Thyroid gland (tissue), 4 donors: ENCODE measurements around the gene RPL7A. TPM values are rescaled to one million over a fixed set of nuclear protein-coding genes. Genes with fewer than 3 reads are reported as not detected.
"Not testable (repeated sequence)": the region's sequence is repeated elsewhere in the genome, so short reads cannot be mapped to it uniquely, and the experiment has no call there.

Experiments
- DNase-seq, 2 donors: peaks; one replicate each; pipeline ENCODE4 v3.0.0-alpha.2; 2019
- H3K27ac ChIP-seq, 3 donors: fragments of 200-600 bp; sonication (generic); 1 replicate in 2 of 3; 2 replicates in 1 of 3; pipeline ENCODE4 v1.5.1; 2016 to 2019; ENCODE audit warnings: mild to moderate bottlenecking in 1 of 3, moderate library complexity in 1 of 3
- H3K27me3 ChIP-seq: fragments of 200-600 bp; sonication (generic); one replicate; pipeline ENCODE4 v1.5.1; 2019
- H3K36me3 ChIP-seq, 2 donors: fragments of 200-600 bp; sonication (generic); one replicate each; pipeline ENCODE4 v1.5.1; 2016 to 2019
- H3K4me1 ChIP-seq, 2 donors: fragments of 200-600 bp; sonication (generic); one replicate each; pipeline ENCODE4 v1.5.1; 2017 to 2019
- H3K4me3 ChIP-seq, 3 donors: fragments of 200-600 bp; sonication (generic); replicated peaks in 1 of 3; 1 replicate in 2 of 3; 2 replicates in 1 of 3; pipeline ENCODE4 v1.5.1; 2016; ENCODE audit warnings: mild to moderate bottlenecking in 1 of 3
- H3K9me3 ChIP-seq: fragments of 200-600 bp; sonication (generic); one replicate; pipeline ENCODE4 v1.5.1; 2017
- POLR2A ChIP-seq, 2 donors: fragments of 450-650 bp; IDR thresholded peaks; one replicate each; pipeline ENCODE4 v1.6.1; 2017; ENCODE audit warnings: antibody characterized with exemption in 2 of 2, mild to moderate bottlenecking in 2 of 2, moderate library complexity in 1 of 2
- WGBS, 2 donors: methylation state at CpG; one replicate each; pipeline ENCODE4 v1.1.5; 2017; 5-methylcytosine and 5-hydroxymethylcytosine counted together
- intact Hi-C: fragments of 100-400 bp; cut with DNase I; formaldehyde crosslinking; loops from one replicate; pipeline ENCODE4 v1.15.1; 2023
- total RNA-seq, 4 donors: library from RNA; depleted of rRNA; stranded (reverse); fragments of >200 nt; gene quantifications; one replicate each; pipeline ENCODE4 v1.2.3, GENCODE V29; 2016
- TF ChIP-seq, protein P1 (sequence below), 6 experiments: fragments of 200-600 bp in 3 of 6; fragments of 450-650 bp in 3 of 6; sonication (generic) in 3 of 6; IDR thresholded peaks; one replicate each; pipeline ENCODE4 v1.5.1; 2016 to 2019; ENCODE audit warnings: antibody characterized with exemption in 6 of 6, mild to moderate bottlenecking in 2 of 6, inconsistent platforms in 1 of 6, moderate library complexity in 1 of 6

The RPL7A gene
- total RNA-seq, 4 donors from 2014 or later = 1,394 to 2,407 (median 1,585) TPM

DNA sequence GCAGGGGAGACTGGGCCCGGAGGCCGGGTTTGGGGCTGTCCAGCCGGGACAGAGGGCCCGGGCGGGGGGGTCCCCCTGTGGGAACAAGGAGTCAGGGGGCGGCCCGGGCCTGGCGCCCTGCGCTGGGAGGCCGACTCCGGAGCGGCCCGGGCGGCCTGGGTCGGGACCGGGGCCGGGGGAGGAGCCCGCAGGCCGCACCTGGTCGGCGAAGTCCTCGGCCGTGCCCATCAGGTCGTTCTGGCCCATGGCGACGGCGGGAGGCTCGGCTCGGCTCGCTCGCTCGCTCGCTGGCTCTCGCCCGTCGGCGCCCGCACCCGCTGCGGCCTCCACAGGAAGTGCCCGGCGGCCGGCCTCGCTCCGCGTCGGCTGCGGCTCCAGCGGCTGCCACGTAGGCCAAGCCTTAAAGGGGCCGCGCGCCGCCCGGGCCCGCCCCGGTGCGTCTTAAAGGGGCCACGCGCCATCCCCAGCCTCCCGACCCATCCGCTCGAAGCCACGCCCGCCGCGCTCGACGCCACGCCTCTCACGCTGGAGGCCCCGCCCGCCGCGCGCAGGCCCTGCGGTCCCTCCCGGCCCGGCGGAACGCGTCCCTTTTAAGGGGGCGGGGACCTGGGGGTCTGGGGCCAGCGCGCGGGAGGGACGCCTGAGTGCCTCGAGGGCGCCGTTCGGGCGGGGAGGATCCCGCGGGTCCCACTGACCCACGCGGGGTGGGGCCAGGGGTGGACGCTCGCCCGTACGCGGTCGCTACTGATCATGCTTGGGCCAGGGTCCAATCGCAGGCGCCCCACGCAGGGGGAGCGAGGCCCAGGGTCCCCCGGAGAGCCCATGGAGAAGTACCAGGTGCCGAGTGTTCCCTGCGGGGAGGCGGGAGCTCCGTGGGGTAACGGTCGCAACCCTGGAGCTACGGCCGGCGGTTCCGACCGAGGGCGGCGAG, 28.0 kb downstream of the RPL7A start, which contains the start of the genes STKLD1 and SURF4:
TSS of gene STKLD1 (plus strand) at position 643 of the 931 bp plus-strand sequence. CDS start at position 751, 108 bp downstream.
TSS of gene SURF4 (minus strand) at position 337 of the 931 bp plus-strand sequence. CDS start at position 246, 91 bp downstream.
- Histone ChIP-seq H3K4me3 (peak within 1 kb of the TSS; percentile 56 to 97 (median 79)), H3K36me3 (peaks cover 0 to 6% of the 10 kb centered on the region in 2 donors), H3K27ac (peak within 1 kb of the TSS; percentile 81 to 93 (median 92)), H3K4me1 (peaks cover 34 to 42% of the 10 kb centered on the region in 2 donors), H3K27me3 (no peaks in the 10 kb centered on the region), H3K9me3 (no peaks in the 10 kb centered on the region)
- 0 to 1% methylated on average over 24 to 33 of the region's 120 CpGs for WGBS, 2 donors
- TF ChIP-seq, protein P1, sequence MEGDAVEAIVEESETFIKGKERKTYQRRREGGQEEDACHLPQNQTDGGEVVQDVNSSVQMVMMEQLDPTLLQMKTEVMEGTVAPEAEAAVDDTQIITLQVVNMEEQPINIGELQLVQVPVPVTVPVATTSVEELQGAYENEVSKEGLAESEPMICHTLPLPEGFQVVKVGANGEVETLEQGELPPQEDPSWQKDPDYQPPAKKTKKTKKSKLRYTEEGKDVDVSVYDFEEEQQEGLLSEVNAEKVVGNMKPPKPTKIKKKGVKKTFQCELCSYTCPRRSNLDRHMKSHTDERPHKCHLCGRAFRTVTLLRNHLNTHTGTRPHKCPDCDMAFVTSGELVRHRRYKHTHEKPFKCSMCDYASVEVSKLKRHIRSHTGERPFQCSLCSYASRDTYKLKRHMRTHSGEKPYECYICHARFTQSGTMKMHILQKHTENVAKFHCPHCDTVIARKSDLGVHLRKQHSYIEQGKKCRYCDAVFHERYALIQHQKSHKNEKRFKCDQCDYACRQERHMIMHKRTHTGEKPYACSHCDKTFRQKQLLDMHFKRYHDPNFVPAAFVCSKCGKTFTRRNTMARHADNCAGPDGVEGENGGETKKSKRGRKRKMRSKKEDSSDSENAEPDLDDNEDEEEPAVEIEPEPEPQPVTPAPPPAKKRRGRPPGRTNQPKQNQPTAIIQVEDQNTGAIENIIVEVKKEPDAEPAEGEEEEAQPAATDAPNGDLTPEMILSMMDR (IDR thresholded peaks at IDR 0.05) = peak in 1 of 6 experiments; percentile 36
- TF ChIP-seq POLR2A (IDR thresholded peaks at IDR 0.05) = peak in 1 of 2 donors; percentile 92
- intact Hi-C loops = loop anchor here (5.0 kb wide), 1 partner anchor 39 kb away; the partner anchor contains the start of gene SURF6
- peak; percentile 95 to 96 for DNase-seq

DNA sequence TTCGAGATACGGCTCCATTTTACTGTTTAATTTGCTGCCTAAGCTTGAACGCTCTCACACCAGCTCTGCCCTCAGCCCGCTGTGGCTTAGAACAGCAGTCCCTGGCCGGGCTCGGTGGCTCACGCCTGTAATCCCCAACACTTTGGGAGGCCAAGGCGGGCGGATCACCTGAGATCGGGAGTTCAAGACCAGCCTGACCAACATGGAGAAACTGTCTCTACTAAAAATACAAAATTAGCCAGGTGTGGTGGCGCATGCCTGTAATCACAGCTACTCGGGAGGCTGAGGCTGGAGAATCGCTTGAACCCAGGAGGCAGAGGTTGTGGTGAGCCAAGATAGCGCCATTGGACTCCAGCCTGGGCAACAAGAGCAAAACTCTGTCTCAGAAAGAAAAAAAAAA, 29.3 kb downstream of the RPL7A start:
- H3K27ac ChIP-seq = not testable (repeated sequence)
- intact Hi-C loops = loop anchor here (5.0 kb wide), 1 partner anchor 40 kb away; the partner anchor contains the start of gene SURF6
- 86% methylated on average over 14 of the region's 14 CpGs for WGBS, 2 donors

DNA sequence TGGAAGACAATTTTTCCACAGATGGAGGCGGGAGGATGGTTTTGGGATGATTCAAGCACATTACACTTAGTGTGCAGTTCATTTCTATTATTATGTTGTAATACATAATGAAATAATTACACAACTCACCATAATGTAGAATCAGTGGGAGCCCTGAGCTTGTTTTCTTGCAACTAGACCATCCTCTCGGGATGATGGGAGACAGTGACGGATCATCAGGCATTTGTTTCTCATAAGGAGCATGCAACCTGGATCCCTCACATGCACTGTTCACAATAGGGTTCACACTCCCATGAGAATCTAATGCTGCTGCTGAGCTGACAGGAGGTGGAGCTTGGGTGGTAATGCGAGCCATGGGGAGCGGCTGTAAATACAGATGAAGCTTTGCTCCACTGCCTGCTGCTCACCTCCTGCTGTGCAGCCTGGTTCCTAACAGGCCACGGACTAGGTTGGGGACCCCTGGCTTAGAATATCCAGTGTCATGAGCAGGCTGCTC, 29.8 kb downstream of the RPL7A start:
- H3K4me3 ChIP-seq = no peak overlapping the region
- WGBS, 2 donors = 73 to 76% methylated on average over 6 of the region's 6 CpGs
- H3K4me1 ChIP-seq = peaks cover 18 to 25% of the 10 kb centered on the region in 2 donors
- H3K9me3 ChIP-seq = no peaks in the 10 kb centered on the region
- no peak overlapping the region for H3K27ac ChIP-seq
- H3K27me3 ChIP-seq = no peaks in the 10 kb centered on the region
- intact Hi-C loops = loop anchor here (5.0 kb wide), 1 partner anchor 40 kb away; the partner anchor contains the start of gene SURF6
- peaks cover 0 to 6% of the 10 kb centered on the region in 2 donors for H3K36me3 ChIP-seq
- TF ChIP-seq, protein P1 (IDR thresholded peaks at IDR 0.05) = no peak
- TF ChIP-seq POLR2A (IDR thresholded peaks at IDR 0.05) = no peak
- no peak for DNase-seq

More for the DNA sequence above, 29.3 kb downstream of the RPL7A start:
- H3K4me1 ChIP-seq = peaks cover 21 to 30% of the 10 kb centered on the region in 2 donors
- H3K27me3 ChIP-seq, DNase-seq, H3K9me3 ChIP-seq, H3K4me3 ChIP-seq, H3K36me3 ChIP-seq: not testable (repeated sequence)

DNA sequence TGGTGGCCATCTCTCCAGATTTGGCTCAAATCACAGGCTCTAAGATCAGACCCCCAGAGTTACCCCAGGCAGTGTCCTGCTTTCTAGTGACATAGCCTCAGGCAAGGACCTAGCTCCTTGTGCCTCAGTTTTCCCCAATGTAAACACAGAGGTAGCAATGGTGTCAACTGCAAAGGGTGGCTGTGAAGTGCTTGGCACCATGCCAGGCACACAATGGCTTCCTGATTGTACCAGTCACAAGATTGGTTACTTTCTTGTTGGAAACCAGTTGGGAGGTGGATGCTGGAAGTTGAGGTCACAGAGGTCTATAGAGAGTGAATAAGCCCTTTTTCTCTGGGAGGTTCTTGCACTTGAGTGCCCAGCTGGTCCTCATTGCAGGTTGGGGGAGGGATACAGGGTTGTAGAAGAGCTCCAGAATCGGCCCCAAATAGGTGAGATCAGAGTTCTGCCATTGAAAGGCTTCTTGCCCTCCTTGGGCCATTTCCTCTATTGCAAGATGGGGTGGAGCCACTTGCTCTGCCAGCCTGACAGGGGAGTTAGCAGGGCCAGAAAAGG, 30.5 kb downstream of the RPL7A start:
- peaks cover 14 to 18% of the 10 kb centered on the region in 2 donors for H3K4me1 ChIP-seq
- no peaks in the 10 kb centered on the region for H3K27me3 ChIP-seq
- H3K36me3 ChIP-seq = no peaks in the 10 kb centered on the region
- DNase-seq = no peak
- H3K27ac ChIP-seq = no peak overlapping the region
- WGBS, 2 donors = 83 to 93% methylated on average over 1 of the region's 1 CpG
- H3K9me3 ChIP-seq = no peaks in the 10 kb centered on the region
- no peak for TF ChIP-seq POLR2A (IDR thresholded peaks at IDR 0.05)
- TF ChIP-seq, protein P1 (IDR thresholded peaks at IDR 0.05) = no peak
- intact Hi-C loops = loop anchor here (5.0 kb wide), 1 partner anchor 41 kb away; the partner anchor contains the start of gene SURF6
- no peak overlapping the region for H3K4me3 ChIP-seq
